Sigmoid colon (tissue), 7 donors: Measurements from ENCODE around the gene EIF4A3. TPM values are rescaled to one million over a fixed set of nuclear protein-coding genes. Genes with fewer than 3 reads are reported as not detected.
A peak's percentile ranks its signal among the peaks of the same experiment; 100 is the strongest.

ENCODE experiments used
- DNase-seq: peaks from one replicate; pipeline ENCODE4 v3.0.0-alpha.2; 2019
- H3K27ac ChIP-seq, 4 donors: fragments of 200-600 bp; sonication (generic); one replicate each; pipeline ENCODE4 v1.5.1; 2016 to 2019; ENCODE audit warnings: mild to moderate bottlenecking in 1 of 4
- H3K27me3 ChIP-seq, 3 donors: fragments of 200-600 bp; sonication (generic); one replicate each; pipeline ENCODE4 v1.5.1; 2019; ENCODE audit warnings: mild to moderate bottlenecking in 1 of 3
- H3K36me3 ChIP-seq, 4 donors: fragments of 200-600 bp; sonication (generic); one replicate each; pipeline ENCODE4 v1.5.1; 2016 to 2019
- H3K4me1 ChIP-seq, 4 donors: fragments of 200-600 bp; sonication (generic); one replicate each; pipeline ENCODE4 v1.5.1; 2017 to 2019
- H3K4me3 ChIP-seq, 4 donors: fragments of 200-600 bp; sonication (generic); one replicate each; pipeline ENCODE4 v1.5.1; 2017 to 2019; ENCODE audit warnings: mild to moderate bottlenecking in 2 of 4, moderate library complexity in 1 of 4
- H3K9me3 ChIP-seq, 4 donors: fragments of 200-600 bp in 3 of 4; sonication (generic) in 3 of 4; one replicate each; pipeline versions ENCODE4 v1.5.1 to v1.6.1; 2013 to 2019
- EP300 ChIP-seq, 4 donors: sonication (generic); formaldehyde crosslinking; IDR thresholded peaks; one replicate each; pipeline ENCODE4 v1.6.1; 2017; ENCODE audit warnings: antibody characterized with exemption in 4 of 4
- POLR2A ChIP-seq, 2 donors: fragments of 450-650 bp; IDR thresholded peaks; one replicate each; pipeline ENCODE4 v1.6.1; 2016; ENCODE audit warnings: antibody characterized with exemption in 2 of 2, mild to moderate bottlenecking in 2 of 2, moderate library complexity in 2 of 2
- POLR2AphosphoS5 ChIP-seq, 4 donors: sonication (generic); formaldehyde crosslinking; IDR thresholded peaks; one replicate each; pipeline ENCODE4 v1.6.1; 2017; ENCODE audit warnings: antibody characterized with exemption in 4 of 4
- WGBS, 2 donors: extraction: QIAGEN DNeasy Blood & Tissue Kit; methylation state at CpG; one replicate each; pipeline ENCODE4 v1.1.7; 2013; 5-methylcytosine and 5-hydroxymethylcytosine counted together
- intact Hi-C: fragments of 100-400 bp; cut with DNase I; formaldehyde crosslinking; loops from one replicate; pipeline ENCODE4 v1.15.1; 2023
- polyA plus RNA-seq, 3 donors: library from polyadenylated mRNA; stranded (reverse); fragments of 200-250 nt; gene quantifications; one replicate each; pipeline ENCODE4 v1.2.3, GENCODE V29; 2013
- total RNA-seq, 4 donors: library from RNA; depleted of rRNA; stranded (reverse); fragments of >200 nt; gene quantifications; one replicate each; pipeline ENCODE4 v1.1.0, GENCODE V29; 2016
- TF ChIP-seq, protein P1 (sequence below), 4 experiments: fragments of 450-650 bp in 3 of 4; fragments of 200-600 bp in 1 of 4; IDR thresholded peaks; one replicate each; pipeline ENCODE4 v1.5.1; 2016 to 2019; ENCODE audit warnings: antibody characterized with exemption in 4 of 4, mild to moderate bottlenecking in 3 of 4, moderate library complexity in 2 of 4
- donor health status: healthy with polysubstance abuse.
- donor health status: Bipolar disorder and iron deficiency.
- donor health status: healthy.

Gene EIF4A3
- total and polyA plus RNA-seq, 7 donors: 26.6 to 97.1 (median 45.1) TPM

DNA sequence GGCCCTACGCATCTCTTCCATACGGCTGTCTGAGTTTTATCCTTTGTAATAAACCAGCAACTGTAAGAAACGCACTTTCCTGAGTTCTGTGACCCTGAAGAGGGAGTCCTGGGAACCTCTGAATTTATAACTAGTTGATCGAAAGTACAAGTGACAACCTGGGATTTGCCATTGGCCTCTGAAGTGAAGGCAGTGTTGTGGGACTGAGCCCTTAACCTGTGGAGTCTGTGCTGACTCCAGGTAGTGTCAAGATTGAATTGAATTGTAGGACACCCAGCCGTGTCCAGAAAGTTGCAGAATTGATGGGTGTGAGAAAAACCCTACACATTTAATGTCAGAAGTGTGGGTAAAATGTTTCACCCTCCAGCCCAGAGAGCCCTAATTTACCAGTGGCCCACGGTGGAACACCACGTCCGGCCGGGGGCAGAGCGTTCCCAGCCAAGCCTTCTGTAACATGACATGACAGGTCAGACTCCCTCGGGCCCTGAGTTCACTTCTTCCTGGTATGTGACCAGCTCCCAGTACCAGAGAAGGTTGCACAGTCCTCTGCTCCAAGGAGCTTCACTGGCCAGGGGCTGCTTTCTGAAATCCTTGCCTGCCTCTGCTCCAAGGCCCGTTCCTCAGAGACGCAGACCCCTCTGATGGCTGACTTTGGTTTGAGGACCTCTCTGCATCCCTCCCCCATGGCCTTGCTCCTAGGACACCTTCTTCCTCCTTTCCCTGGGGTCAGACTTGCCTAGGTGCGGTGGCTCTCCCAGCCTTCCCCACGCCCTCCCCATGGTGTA, 44.1 kb downstream of the EIF4A3 start:
- Histone ChIP-seq H3K9me3 (no peaks in the 10 kb centered on the region), H3K27me3 (no peaks in the 10 kb centered on the region), H3K4me1 (peaks cover 0 to 19% (median 16%) of the 10 kb centered on the region in 4 donors), H3K36me3 (peaks cover 0 to 4% (median 0%) of the 10 kb centered on the region in 4 donors), H3K4me3 (no peak overlapping the region), H3K27ac (no peak overlapping the region)
- no peak for DNase-seq
- TF ChIP-seq POLR2AphosphoS5 (IDR thresholded peaks at IDR 0.05) (no peak), EP300 (IDR thresholded peaks at IDR 0.05) (no peak), POLR2A (IDR thresholded peaks at IDR 0.05) (no peak)
- TF ChIP-seq, protein P1, sequence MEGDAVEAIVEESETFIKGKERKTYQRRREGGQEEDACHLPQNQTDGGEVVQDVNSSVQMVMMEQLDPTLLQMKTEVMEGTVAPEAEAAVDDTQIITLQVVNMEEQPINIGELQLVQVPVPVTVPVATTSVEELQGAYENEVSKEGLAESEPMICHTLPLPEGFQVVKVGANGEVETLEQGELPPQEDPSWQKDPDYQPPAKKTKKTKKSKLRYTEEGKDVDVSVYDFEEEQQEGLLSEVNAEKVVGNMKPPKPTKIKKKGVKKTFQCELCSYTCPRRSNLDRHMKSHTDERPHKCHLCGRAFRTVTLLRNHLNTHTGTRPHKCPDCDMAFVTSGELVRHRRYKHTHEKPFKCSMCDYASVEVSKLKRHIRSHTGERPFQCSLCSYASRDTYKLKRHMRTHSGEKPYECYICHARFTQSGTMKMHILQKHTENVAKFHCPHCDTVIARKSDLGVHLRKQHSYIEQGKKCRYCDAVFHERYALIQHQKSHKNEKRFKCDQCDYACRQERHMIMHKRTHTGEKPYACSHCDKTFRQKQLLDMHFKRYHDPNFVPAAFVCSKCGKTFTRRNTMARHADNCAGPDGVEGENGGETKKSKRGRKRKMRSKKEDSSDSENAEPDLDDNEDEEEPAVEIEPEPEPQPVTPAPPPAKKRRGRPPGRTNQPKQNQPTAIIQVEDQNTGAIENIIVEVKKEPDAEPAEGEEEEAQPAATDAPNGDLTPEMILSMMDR (IDR thresholded peaks at IDR 0.05): no peak
- intact Hi-C loops: loop anchor here (5.0 kb wide), 3 partner anchors 96 to 159 kb away; partner anchors contain the start of genes RNF213, SGSH and SLC26A11
- 88 to 92% methylated on average over 15 of the region's 15 CpGs for WGBS, 2 donors

DNA sequence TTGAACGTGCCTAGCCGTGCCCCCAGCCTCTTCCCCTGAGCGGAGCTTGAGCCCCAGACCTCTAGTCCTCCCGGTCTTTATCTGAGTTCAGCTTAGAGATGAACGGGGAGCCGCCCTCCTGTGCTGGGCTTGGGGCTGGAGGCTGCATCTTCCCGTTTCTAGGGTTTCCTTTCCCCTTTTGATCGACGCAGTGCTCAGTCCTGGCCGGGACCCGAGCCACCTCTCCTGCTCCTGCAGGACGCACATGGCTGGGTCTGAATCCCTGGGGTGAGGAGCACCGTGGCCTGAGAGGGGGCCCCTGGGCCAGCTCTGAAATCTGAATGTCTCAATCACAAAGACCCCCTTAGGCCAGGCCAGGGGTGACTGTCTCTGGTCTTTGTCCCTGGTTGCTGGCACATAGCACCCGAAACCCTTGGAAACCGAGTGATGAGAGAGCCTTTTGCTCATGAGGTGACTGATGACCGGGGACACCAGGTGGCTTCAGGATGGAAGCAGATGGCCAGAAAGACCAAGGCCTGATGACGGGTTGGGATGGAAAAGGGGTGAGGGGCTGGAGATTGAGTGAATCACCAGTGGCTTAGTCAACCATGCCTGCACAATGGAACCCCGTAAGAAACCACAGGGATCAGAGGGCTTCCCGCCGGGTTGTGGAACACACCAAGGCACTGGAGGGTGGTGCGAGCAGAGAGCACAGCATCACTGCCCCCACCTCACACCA, 44.8 kb downstream of the EIF4A3 start:
- intact Hi-C loops: loop anchor here (1.0 to 5.0 kb wide), 6 partner anchors 45 to 257 kb away; partner anchors contain the start of genes EIF4A3, RNF213, SGSH and SLC26A11

DNA sequence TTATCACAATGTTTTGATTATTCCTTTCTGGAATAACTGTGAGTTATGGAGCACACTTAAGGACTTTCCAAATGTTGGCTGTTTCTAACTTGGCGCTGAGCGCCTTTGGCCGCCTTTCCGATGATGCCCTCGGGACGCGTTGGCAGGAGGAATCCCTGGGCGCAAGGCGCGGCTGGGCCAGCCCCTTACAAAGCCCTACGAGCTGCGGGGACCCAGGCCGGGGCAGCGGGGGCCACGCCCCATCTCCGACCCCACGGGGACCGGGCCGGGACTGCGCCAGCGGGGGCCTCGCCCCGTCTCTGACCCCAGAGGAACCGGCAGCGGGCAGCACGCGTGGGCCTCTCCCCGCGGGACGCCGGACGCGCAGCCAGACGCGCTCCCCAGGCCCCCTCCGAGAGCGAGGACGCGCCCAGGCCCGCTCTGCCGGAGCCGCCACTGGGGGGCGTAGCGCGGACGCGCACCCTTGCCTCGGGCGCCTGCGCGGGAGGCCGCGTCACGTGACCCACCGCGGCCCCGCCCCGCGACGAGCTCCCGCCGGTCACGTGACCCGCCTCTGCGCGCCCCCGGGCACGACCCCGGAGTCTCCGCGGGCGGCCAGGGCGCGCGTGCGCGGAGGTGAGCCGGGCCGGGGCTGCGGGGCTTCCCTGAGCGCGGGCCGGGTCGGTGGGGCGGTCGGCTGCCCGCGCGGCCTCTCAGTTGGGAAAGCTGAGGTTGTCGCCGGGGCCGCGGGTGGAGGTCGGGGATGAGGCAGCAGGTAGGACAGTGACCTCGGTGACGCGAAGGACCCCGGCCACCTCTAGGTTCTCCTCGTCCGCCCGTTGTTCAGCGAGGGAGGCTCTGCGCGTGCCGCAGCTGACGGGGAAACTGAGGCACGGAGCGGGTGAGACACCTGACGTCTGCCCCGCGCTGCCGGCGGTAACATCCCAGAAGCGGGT, 45.6 kb downstream of the EIF4A3 start, which contains the start of gene GAA:
TSS of gene GAA (plus strand) at position 571 of the 935 bp plus-strand sequence. CDS start 3,006 bp downstream, outside the sequence.
- Histone ChIP-seq H3K36me3 (no peaks in the 10 kb centered on the region), H3K4me3 (peak within 1 kb of the TSS; percentile 73 to 93 (median 90)), H3K27ac (peak within 1 kb of the TSS; percentile 91 to 97 (median 96)), H3K9me3 (no peaks in the 10 kb centered on the region), H3K4me1 (peaks cover 0 to 19% (median 16%) of the 10 kb centered on the region in 4 donors), H3K27me3 (no peaks in the 10 kb centered on the region)
- DNase-seq: peak; percentile 93
- 0% methylated on average over 114 of the region's 114 CpGs for WGBS, 2 donors
- intact Hi-C loops: loop anchor here (1.0 to 5.0 kb wide), 6 partner anchors 46 to 256 kb away; partner anchors contain the start of genes EIF4A3, RNF213, SGSH and SLC26A11
- TF ChIP-seq, protein P1 (IDR thresholded peaks at IDR 0.05): peak in 3 of 4 experiments; percentile 37 to 87 (median 47)
- TF ChIP-seq POLR2A (IDR thresholded peaks at IDR 0.05): no peak
- peak in 1 of 4 donors; percentile 18 for TF ChIP-seq EP300 (IDR thresholded peaks at IDR 0.05)
- TF ChIP-seq POLR2AphosphoS5 (IDR thresholded peaks at IDR 0.05): peak in 3 of 4 donors; percentile 31 to 60 (median 55)

More for the DNA sequence above, 44.8 kb downstream of the EIF4A3 start:
- Histone ChIP-seq H3K9me3 (no peaks in the 10 kb centered on the region), H3K4me1 (peaks cover 0 to 19% (median 16%) of the 10 kb centered on the region in 4 donors), H3K27me3 (no peaks in the 10 kb centered on the region), H3K36me3 (peaks cover 0 to 1% (median 0%) of the 10 kb centered on the region in 4 donors), H3K4me3 (peak overlapping the region; percentile 73 to 93 (median 90)), H3K27ac (peak overlapping the region; percentile 91 to 97 (median 96))
- TF ChIP-seq POLR2A (IDR thresholded peaks at IDR 0.05) (no peak), POLR2AphosphoS5 (IDR thresholded peaks at IDR 0.05) (no peak), EP300 (IDR thresholded peaks at IDR 0.05) (no peak)
- TF ChIP-seq, protein P1 (IDR thresholded peaks at IDR 0.05): no peak
- 31 to 33% methylated on average over 21 of the region's 21 CpGs for WGBS, 2 donors
- DNase-seq: no peak

DNA sequence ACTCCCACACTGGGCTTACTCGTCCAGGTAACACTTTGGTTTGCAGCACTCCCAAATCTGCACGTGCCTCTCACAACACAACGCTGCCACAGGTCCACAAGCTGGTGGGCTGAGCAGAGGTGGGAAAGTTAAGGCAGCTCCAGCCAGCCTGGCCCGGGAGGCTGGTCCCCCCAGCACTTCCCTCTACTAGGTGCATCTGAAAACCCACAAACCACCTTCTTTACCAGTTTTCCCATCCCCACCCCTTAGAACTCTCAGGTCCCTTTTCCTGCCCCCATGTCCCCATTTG, 46.9 kb downstream of the EIF4A3 start:
- no peak for DNase-seq

More for the DNA sequence above, 46.9 kb downstream of the EIF4A3 start:
- no peaks in the 10 kb centered on the region for H3K9me3 ChIP-seq
- no peaks in the 10 kb centered on the region for H3K27me3 ChIP-seq
- intact Hi-C loops: loop anchor here (2.0 to 5.0 kb wide), 5 partner anchors 47 to 255 kb away; partner anchors contain the start of genes EIF4A3, RNF213, SGSH and SLC26A11
- no peaks in the 10 kb centered on the region for H3K36me3 ChIP-seq
- H3K27ac ChIP-seq: no peak overlapping the region
- no peak overlapping the region for H3K4me3 ChIP-seq
- TF ChIP-seq POLR2AphosphoS5 (IDR thresholded peaks at IDR 0.05): no peak
- TF ChIP-seq EP300 (IDR thresholded peaks at IDR 0.05): no peak
- no peak for TF ChIP-seq POLR2A (IDR thresholded peaks at IDR 0.05)
- TF ChIP-seq, protein P1 (IDR thresholded peaks at IDR 0.05): no peak
- 71 to 84% methylated on average over 4 of the region's 4 CpGs for WGBS, 2 donors
- H3K4me1 ChIP-seq: peaks cover 0 to 19% (median 16%) of the 10 kb centered on the region in 4 donors
